Muscle layer of duodenum (tissue), 2 donors: ENCODE measurements around the gene RBFA.

Experiments
- H3K27ac ChIP-seq: one replicate; pipeline ENCODE4 v1.7.0; 2013; ENCODE audit warnings: mild to moderate bottlenecking, low read length
- H3K27me3 ChIP-seq: one replicate; pipeline ENCODE4 v1.7.0; 2013; ENCODE audit warnings: low read depth, mild to moderate bottlenecking, control low read depth, low read length
- H3K36me3 ChIP-seq, 2 donors: one replicate each; pipeline ENCODE4 v1.7.0; 2013; ENCODE audit warnings: low read length in 2 of 2, control low read depth in 1 of 2, mild to moderate bottlenecking in 1 of 2; ENCODE audit not compliant: insufficient read depth in 2 of 2, control insufficient read depth in 1 of 2
- H3K4me1 ChIP-seq, 2 donors: one replicate each; pipeline ENCODE4 v1.7.0; 2013; ENCODE audit warnings: low read length in 2 of 2, mild to moderate bottlenecking in 2 of 2, control low read depth in 1 of 2, moderate library complexity in 1 of 2; ENCODE audit not compliant: insufficient read depth in 2 of 2, control insufficient read depth in 1 of 2
- H3K4me3 ChIP-seq, 2 donors: one replicate each; pipeline ENCODE4 v1.7.0; 2013; ENCODE audit warnings: low read length in 2 of 2, low read depth in 1 of 2, mild to moderate bottlenecking in 1 of 2
- H3K9me3 ChIP-seq, 2 donors: one replicate each; pipeline ENCODE4 v1.7.0; 2013; ENCODE audit warnings: low read length in 2 of 2, control low read depth in 1 of 2, mild to moderate bottlenecking in 1 of 2; ENCODE audit not compliant: control insufficient read depth in 1 of 2
- donor health status: healthy.

RBFA gene

GRCh38 chr18:80076379-80076778, 42.1 kb downstream of the RBFA start:
- Histone ChIP-seq H3K36me3 (no peaks in the 10 kb centered on the region), H3K27ac (no peak overlapping the region)

DNA sequence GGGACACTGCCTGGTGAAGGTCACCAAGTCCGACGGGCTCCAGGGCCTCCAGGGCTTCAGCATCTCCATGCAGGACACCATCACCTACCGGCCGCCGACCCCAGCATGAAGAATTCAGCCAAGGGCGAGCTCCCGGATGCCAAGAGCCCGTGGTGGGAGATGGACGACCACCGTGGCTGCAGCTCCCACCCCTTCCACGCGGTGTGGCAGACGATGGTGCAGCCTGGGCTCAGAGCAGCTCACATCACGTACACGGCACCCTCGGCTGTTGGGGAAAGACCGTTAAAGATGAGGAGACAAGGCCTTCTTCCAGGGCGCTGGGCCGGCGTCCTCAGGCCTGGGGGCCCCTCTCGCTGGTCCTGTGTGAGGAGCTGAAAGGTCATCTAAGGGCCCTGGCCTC, 43.6 kb downstream of the RBFA start:
- H3K27ac ChIP-seq = no peak overlapping the region
- H3K4me3 ChIP-seq = no peak overlapping the region
- no peaks in the 10 kb centered on the region for H3K27me3 ChIP-seq
- no peaks in the 10 kb centered on the region for H3K36me3 ChIP-seq
- no peaks in the 10 kb centered on the region for H3K4me1 ChIP-seq
- H3K9me3 ChIP-seq = no peaks in the 10 kb centered on the region

More at GRCh38 chr18:80076379-80076778, 42.1 kb downstream of the RBFA start:
- H3K4me3 ChIP-seq = no peak overlapping the region
- H3K27me3 ChIP-seq = no peaks in the 10 kb centered on the region
- H3K9me3 ChIP-seq = no peaks in the 10 kb centered on the region
- H3K4me1 ChIP-seq = no peaks in the 10 kb centered on the region
